H9 (cell line): ENCODE measurements around the gene CDS2. TPM values are rescaled to one million over a fixed set of nuclear protein-coding genes. Genes with fewer than 3 reads are reported as not detected.

Source experiments
- DNase-seq: peaks from one replicate; pipeline ENCODE4 v3.0.0-alpha.2; 2017
- H2AFZ ChIP-seq: one replicate; pipeline ENCODE4 v1.6.1; 2013; ENCODE audit warnings: mild to moderate bottlenecking, low read length, control low read depth, moderate library complexity
- H2AK5ac ChIP-seq: 2 replicates; pipeline ENCODE4 v1.6.1; 2013; ENCODE audit warnings: low read length, control low read depth, mixed read lengths; ENCODE audit not compliant: insufficient read length
- H2BK120ac ChIP-seq: one replicate; pipeline ENCODE4 v1.6.1; 2013; ENCODE audit warnings: low read depth, mild to moderate bottlenecking, low read length, control low read depth, inconsistent platforms; ENCODE audit not compliant: poor library complexity, severe bottlenecking
- H2BK12ac ChIP-seq: 2 replicates; pipeline ENCODE4 v1.6.1; 2013; ENCODE audit warnings: low read length, control low read depth, mixed read lengths, low read depth; ENCODE audit not compliant: insufficient read length
- H2BK15ac ChIP-seq: 2 replicates; pipeline ENCODE4 v1.6.1; 2013; ENCODE audit warnings: low read depth, low read length, control low read depth
- H2BK20ac ChIP-seq: one replicate; pipeline ENCODE4 v1.6.1; 2013; ENCODE audit warnings: low read depth, mild to moderate bottlenecking, low read length, control low read depth, inconsistent platforms; ENCODE audit not compliant: poor library complexity, severe bottlenecking
- H2BK5ac ChIP-seq: 2 replicates; pipeline ENCODE4 v1.6.1; 2013; ENCODE audit warnings: low read length, control low read depth, mixed read lengths; ENCODE audit not compliant: insufficient read length
- H3K14ac ChIP-seq: 2 replicates; pipeline ENCODE4 v1.6.1; 2013; ENCODE audit warnings: low read length, control low read depth; ENCODE audit not compliant: insufficient read depth
- H3K18ac ChIP-seq: 2 replicates; pipeline ENCODE4 v1.6.1; 2013; ENCODE audit warnings: low read depth, mild to moderate bottlenecking, mixed read lengths, low read length, control low read depth; ENCODE audit not compliant: insufficient read length
- H3K23ac ChIP-seq: 2 replicates; pipeline ENCODE4 v1.6.1; 2013; ENCODE audit warnings: low read length, control low read depth, mixed read lengths, low read depth; ENCODE audit not compliant: insufficient read length
- H3K23me2 ChIP-seq: 2 replicates; pipeline ENCODE4 v1.6.1; 2013; ENCODE audit warnings: low read depth, mild to moderate bottlenecking, mixed read lengths, low read length, control low read depth; ENCODE audit not compliant: insufficient read length, poor library complexity, severe bottlenecking
- H3K27ac ChIP-seq: 2 replicates; pipeline ENCODE4 v1.5.1; 2013; ENCODE audit warnings: low read length, control low read depth, mixed read lengths, low read depth; ENCODE audit not compliant: insufficient read length
- H3K27me3 ChIP-seq: 2 replicates; pipeline ENCODE4 v1.6.1; 2013; ENCODE audit warnings: low read length, control low read depth, inconsistent platforms; ENCODE audit not compliant: insufficient read depth
- H3K4ac ChIP-seq: 2 replicates; pipeline ENCODE4 v1.6.1; 2013; ENCODE audit warnings: low read depth, mild to moderate bottlenecking, control low read depth, inconsistent platforms, low read length, moderate library complexity
- H3K4me1 ChIP-seq: 2 replicates; pipeline ENCODE4 v1.6.1; 2013; ENCODE audit warnings: low read length, control low read depth, inconsistent platforms; ENCODE audit not compliant: insufficient read depth
- H3K4me2 ChIP-seq: 2 replicates; pipeline ENCODE4 v1.6.1; 2013; ENCODE audit warnings: low read length, control low read depth, mixed read lengths; ENCODE audit not compliant: insufficient read length, insufficient read depth
- H3K56ac ChIP-seq: 2 replicates; pipeline ENCODE4 v1.6.1; 2013; ENCODE audit warnings: low read depth, mild to moderate bottlenecking, mixed read lengths, low read length, control low read depth; ENCODE audit not compliant: insufficient read length
- H3K79me1 ChIP-seq: 2 replicates; pipeline ENCODE4 v1.6.1; 2013; ENCODE audit warnings: low read depth, mild to moderate bottlenecking, moderate library complexity, low read length, control low read depth, inconsistent platforms; ENCODE audit not compliant: insufficient read depth, poor library complexity, severe bottlenecking
- H3K79me2 ChIP-seq: 2 replicates; pipeline ENCODE4 v1.6.1; 2013; ENCODE audit warnings: low read length, control low read depth, inconsistent platforms; ENCODE audit not compliant: insufficient read depth
- H3K9ac ChIP-seq: 2 replicates; pipeline ENCODE4 v1.6.1; 2013; ENCODE audit warnings: low read length, control low read depth, mixed read lengths; ENCODE audit not compliant: insufficient read length; ENCODE audit errors: extremely low read depth
- H3K9me3 ChIP-seq: one replicate; pipeline ENCODE4 v1.6.1; 2013; ENCODE audit warnings: low read depth, low read length, inconsistent platforms; ENCODE audit not compliant: control insufficient read depth
- H3T11ph ChIP-seq: one replicate; pipeline ENCODE4 v1.6.1; 2013; ENCODE audit warnings: mild to moderate bottlenecking, low read length, control low read depth, inconsistent platforms
- H4K20me1 ChIP-seq: one replicate; pipeline ENCODE4 v1.6.1; 2013; ENCODE audit not compliant: control insufficient read depth, insufficient read length, insufficient read depth
- H4K5ac ChIP-seq: 2 replicates; pipeline ENCODE4 v1.6.1; 2013; ENCODE audit warnings: low read depth, mild to moderate bottlenecking, mixed read lengths, low read length, control low read depth; ENCODE audit not compliant: insufficient read length
- H4K8ac ChIP-seq: replicated peaks from 2 replicates; pipeline ENCODE4 v1.6.1; 2013; ENCODE audit warnings: low read length, control low read depth, mixed read lengths, low read depth; ENCODE audit not compliant: insufficient read length
- H4K91ac ChIP-seq: 2 replicates; pipeline ENCODE4 v1.6.1; 2013; ENCODE audit warnings: low read depth, mild to moderate bottlenecking, moderate library complexity, mixed read lengths, low read length, control low read depth; ENCODE audit not compliant: insufficient read length
- H3K27ac Mint-ChIP-seq, 3 experiments: 2 replicates in 2 of 3; 3 replicates in 1 of 3; pipeline ENCODE4 v1.8.0; 2020 to 2021; ENCODE audit warnings: mixed read lengths in 3 of 3, mild to moderate bottlenecking in 1 of 3, moderate library complexity in 1 of 3
- H3K27me3 Mint-ChIP-seq: 2 replicates; pipeline ENCODE4 v1.8.0; 2021; ENCODE audit warnings: low read depth, mild to moderate bottlenecking, moderate library complexity, mixed read lengths
- H3K36me3 Mint-ChIP-seq, 3 experiments: 2 replicates in 2 of 3; 3 replicates in 1 of 3; pipeline ENCODE4 v1.8.0; 2020 to 2021; ENCODE audit warnings: low read depth in 3 of 3, mixed read lengths in 3 of 3; ENCODE audit not compliant: insufficient read depth in 1 of 3
- H3K4me1 Mint-ChIP-seq, 2 experiments: 2 replicates each; pipeline ENCODE4 v1.8.0; 2020; ENCODE audit warnings: mixed read lengths in 2 of 2
- H3K4me3 Mint-ChIP-seq, 2 experiments: 2 replicates in 1 of 2; 3 replicates in 1 of 2; pipeline ENCODE4 v1.8.0; 2020 to 2021; ENCODE audit warnings: mild to moderate bottlenecking in 2 of 2, mixed read lengths in 2 of 2, moderate library complexity in 1 of 2
- H3K9me3 Mint-ChIP-seq, 2 experiments: 2 replicates in 1 of 2; 3 replicates in 1 of 2; pipeline ENCODE4 v1.8.0; 2020; ENCODE audit warnings: mild to moderate bottlenecking in 2 of 2, mixed read lengths in 2 of 2, moderate library complexity in 1 of 2
- CTCF ChIP-seq: fragments of 200-600 bp; sonication (generic); conservative IDR thresholded peaks from 3 replicates; pipeline ENCODE4 v1.8.0; 2021; ENCODE audit warnings: antibody characterized with exemption, mild to moderate bottlenecking
- WGBS: extraction: QIAGEN DNeasy Blood & Tissue Kit; methylation state at CpG from one replicate; pipeline ENCODE4 v1.1.7; 2013; ENCODE audit warnings: missing lambda C conversion rate, low lambda C conversion rate, mixed read lengths; ENCODE audit not compliant: insufficient read length; ENCODE audit errors: extremely low coverage; 5-methylcytosine and 5-hydroxymethylcytosine counted together
- total RNA-seq: library from RNA; stranded (reverse); gene quantifications from 2 replicates; pipeline ENCODE4 v1.2.1, GENCODE V29; 2021

Gene CDS2
- total RNA-seq, 1 experiment from 2014 or later, result 63.2 TPM

- no peak overlapping the region for H2AFZ ChIP-seq
Observed at GRCh38 chr20:5095931-5096330, 30.9 kb upstream of the CDS2 start.

More at GRCh38 chr20:5095931-5096330, 30.9 kb upstream of the CDS2 start:
- Histone ChIP-seq H2BK5ac (no peak overlapping the region), H3K4ac (no peak overlapping the region), H2BK15ac (no peak overlapping the region), H3K23me2 (no peaks in the 10 kb centered on the region), H3K27me3 (no peaks in the 10 kb centered on the region), H3K14ac (no peak overlapping the region; the same call in 1 of the 2 replicates), H2BK12ac (no peak overlapping the region), H2BK120ac (no peak overlapping the region), H3K9me3 (no peaks in the 10 kb centered on the region), H3K56ac (no peak overlapping the region), H3T11ph (no peak overlapping the region), H3K9ac (no peak overlapping the region), H3K23ac (no peak overlapping the region), H4K5ac (no peak overlapping the region), H3K79me2 (no peaks in the 10 kb centered on the region; the same call in 1 of the 2 replicates), H4K91ac (no peak overlapping the region), H2AK5ac (no peak overlapping the region), H3K79me1 (no peaks in the 10 kb centered on the region), H3K18ac (no peak overlapping the region), H3K4me1 (no peaks in the 10 kb centered on the region), H4K8ac (no peak overlapping the region), H3K27ac (no peak overlapping the region), H4K20me1 (no peaks in the 10 kb centered on the region), H3K4me2 (no peak overlapping the region), H2BK20ac (no peak overlapping the region)
- Mint-ChIP-seq H3K9me3 (no peaks in the 10 kb centered on the region), H3K36me3 (peaks cover 13 to 41% (median 38%) of the 10 kb centered on the region in 3 experiments; a peak in 6 of 7 replicates), H3K4me3 (no peak overlapping the region), H3K27ac (peak overlapping the region in 1 of 3 experiments; percentile 68; a peak in 1 of 7 replicates), H3K4me1 (no peaks in the 10 kb centered on the region), H3K27me3 (no peaks in the 10 kb centered on the region)
- no peak for DNase-seq
- TF ChIP-seq CTCF, result no peak
- WGBS, result no CpG with 5 or more reads among the region's 3 CpGs
